B cell (primary cell): Measurements from ENCODE around the gene RASA3. TPM values are rescaled to one million over a fixed set of nuclear protein-coding genes. Genes with fewer than 3 reads are reported as not detected.

Experiments
- ATAC-seq: fragments of 200-7000 bp; cut with Tn5 transposase; one replicate; pipeline ENCODE4 v1.10.0; 2021; ENCODE audit warnings: low read depth, mild to moderate bottlenecking, moderate number of reproducible peaks, moderate library complexity
- CTCF ChIA-PET: fragments of 350-600 bp; sonication (Branson Sonifier 250); formaldehyde crosslinking; loops from one replicate; lab custom pipeline; 2021; ENCODE audit warnings: antibody characterized with exemption, inconsistent platforms; lab: Charles Lee
- POLR2A ChIA-PET: fragments of 350-600 bp; sonication (Branson Sonifier 250); formaldehyde crosslinking; loops from one replicate; lab custom pipeline; 2021; ENCODE audit warnings: antibody characterized with exemption; lab: Charles Lee
- DNase-seq: peaks from one replicate; pipeline ENCODE4 v3.0.0; 2013
- H2AFZ ChIP-seq: 2 replicates; pipeline ENCODE4 v1.6.1; 2012; ENCODE audit warnings: mild to moderate bottlenecking, low read depth, low read length; ENCODE audit not compliant: insufficient read depth, poor library complexity, severe bottlenecking
- H3K27ac ChIP-seq, 2 donors: 1 replicate in 1 of 2; 2 replicates in 1 of 2; pipeline ENCODE4 v1.5.1; 2012 to 2013; ENCODE audit warnings: low read length in 2 of 2, mild to moderate bottlenecking in 2 of 2, moderate library complexity in 1 of 2
- H3K27me3 ChIP-seq, 4 experiments: fragments of 200-600 bp in 1 of 4; sonication (generic) in 1 of 4; replicated peaks in 1 of 4; 1 replicate in 2 of 4; 2 replicates in 2 of 4; pipeline versions ENCODE4 v1.6.1 to v1.7.0; 2013 to 2016; ENCODE audit warnings: low read length in 3 of 4, mild to moderate bottlenecking in 2 of 4, mixed read lengths in 1 of 4, moderate library complexity in 1 of 4; ENCODE audit not compliant: insufficient read depth in 4 of 4, control insufficient read depth in 3 of 4; ENCODE audit errors: control extremely low read depth in 1 of 4
- H3K36me3 ChIP-seq, 2 experiments: replicated peaks in 1 of 2; 1 replicate in 1 of 2; 2 replicates in 1 of 2; pipeline versions ENCODE4 v1.6.1 to v1.7.1; 2013; ENCODE audit warnings: low read length in 1 of 2; ENCODE audit not compliant: insufficient read depth in 2 of 2, control insufficient read depth in 1 of 2; ENCODE audit errors: control extremely low read depth in 1 of 2, extremely low read depth in 1 of 2
- H3K4me1 ChIP-seq, 2 donors: fragments of 200-600 bp in 1 of 2; sonication (generic) in 1 of 2; 1 replicate in 1 of 2; 2 replicates in 1 of 2; pipeline versions ENCODE4 v1.5.1 to v1.6.1; 2013 to 2017; ENCODE audit warnings: low read length in 2 of 2; ENCODE audit not compliant: control insufficient read depth in 2 of 2, insufficient read depth in 2 of 2
- H3K4me2 ChIP-seq: replicated peaks from 2 replicates; pipeline ENCODE3; 2012; ENCODE audit warnings: mild to moderate bottlenecking, low read depth, low read length; ENCODE audit not compliant: poor library complexity, severe bottlenecking
- H3K4me3 ChIP-seq, 5 experiments: fragments of 200-600 bp in 1 of 5; sonication (generic) in 1 of 5; 1 replicate in 3 of 5; 2 replicates in 2 of 5; pipeline versions ENCODE4 v1.5.1 to v1.7.0; 2011 to 2016; ENCODE audit warnings: low read length in 4 of 5, mild to moderate bottlenecking in 4 of 5, low read depth in 2 of 5, control low read depth in 1 of 5, moderate library complexity in 1 of 5; ENCODE audit not compliant: insufficient read depth in 1 of 5; ENCODE audit errors: control extremely low read depth in 1 of 5, extremely low read depth in 1 of 5
- H3K79me2 ChIP-seq: fragments of 200-600 bp; sonication (generic); one replicate; pipeline ENCODE4 v1.6.0; 2016; ENCODE audit warnings: low read length; ENCODE audit not compliant: control insufficient read depth, insufficient read depth
- H3K9ac ChIP-seq: fragments of 200-600 bp; sonication (generic); 2 replicates; pipeline ENCODE4 v1.6.1; 2017; ENCODE audit warnings: mild to moderate bottlenecking, low read length, moderate library complexity
- H3K9me3 ChIP-seq, 3 donors: one replicate each; pipeline versions ENCODE4 v1.6.1 to v1.7.1; 2013; ENCODE audit warnings: low read length in 2 of 3; ENCODE audit not compliant: control insufficient read depth in 2 of 3, insufficient read depth in 1 of 3; ENCODE audit errors: control extremely low read depth in 1 of 3
- H4K20me1 ChIP-seq: 2 replicates; pipeline ENCODE4 v1.6.0; 2012; ENCODE audit warnings: mild to moderate bottlenecking, low read length; ENCODE audit not compliant: insufficient read depth, control insufficient read depth, poor library complexity, severe bottlenecking
- H3K27ac Mint-ChIP-seq: one replicate; pipeline ENCODE4 v1.8.0; 2021; ENCODE audit warnings: mixed read lengths
- H3K27me3 Mint-ChIP-seq: one replicate; pipeline ENCODE4 v1.8.0; 2021; ENCODE audit warnings: mixed read lengths
- H3K4me1 Mint-ChIP-seq: one replicate; pipeline ENCODE4 v1.8.0; 2021; ENCODE audit warnings: mixed read lengths
- H3K4me3 Mint-ChIP-seq: one replicate; pipeline ENCODE4 v1.8.0; 2021; ENCODE audit warnings: mixed read lengths
- H3K9me3 Mint-ChIP-seq: one replicate; pipeline ENCODE4 v1.8.0; 2022; ENCODE audit warnings: mixed read lengths; ENCODE audit not compliant: insufficient read depth
- EZH2 ChIP-seq: IDR thresholded peaks from 2 replicates; pipeline ENCODE4 v1.6.1; 2012; ENCODE audit warnings: borderline replicate concordance, low read depth, mild to moderate bottlenecking, moderate library complexity, low read length; ENCODE audit not compliant: insufficient read depth, poor library complexity, severe bottlenecking
- WGBS: methylation state at CpG from one replicate; pipeline ENCODE4 v1.1.5; 2013; ENCODE audit warnings: missing lambda C conversion rate; ENCODE audit not compliant: insufficient coverage; 5-methylcytosine and 5-hydroxymethylcytosine counted together
- intact Hi-C: fragments of 100-400 bp; cut with micrococcal nuclease; formaldehyde crosslinking; loops from one replicate; pipeline ENCODE4 v1.10.0; 2022
- polyA plus RNA-seq: library from polyadenylated mRNA; depleted of rRNA; stranded (reverse); fragments of >200 nt; gene quantifications from 2 replicates; pipeline ENCODE4 v1.2.3, GENCODE V29; 2012
- total RNA-seq, 2 donors: library from RNA; stranded (reverse); fragments of 120-200 nt in 1 of 2; gene quantifications; 1 replicate in 1 of 2; 2 replicates in 1 of 2; pipeline versions ENCODE4 v1.2.3 to v1.2.4, GENCODE V29; 2013 to 2022
- TF ChIP-seq, protein P1 (sequence below): fragments of 200-600 bp; IDR thresholded peaks from one replicate; pipeline ENCODE4 v1.8.0; 2022; ENCODE audit warnings: antibody characterized with exemption, mild to moderate bottlenecking

Gene RASA3
- total and polyA plus RNA-seq, 2 donors (not counting 1 experiment from before 2014, with no cell fraction given), result 54.2 to 87.4 TPM

- ChIA-PET POLR2A (no interaction called here), CTCF (no interaction called here)
- H4K20me1 ChIP-seq, result no peaks in the 10 kb centered on the region
- H3K9me3 ChIP-seq, result peaks cover 0 to 4% (median 0%) of the 10 kb centered on the region in 3 donors
- H3K4me1 ChIP-seq, result no peaks in the 10 kb centered on the region
- H3K36me3 ChIP-seq, result no peaks in the 10 kb centered on the region
- ATAC-seq, result no peak
- H3K4me2 ChIP-seq, result no peak overlapping the region
- WGBS, result 81% methylated on average over 18 of the region's 21 CpGs
- no peak for DNase-seq
- TF ChIP-seq, protein P1, sequence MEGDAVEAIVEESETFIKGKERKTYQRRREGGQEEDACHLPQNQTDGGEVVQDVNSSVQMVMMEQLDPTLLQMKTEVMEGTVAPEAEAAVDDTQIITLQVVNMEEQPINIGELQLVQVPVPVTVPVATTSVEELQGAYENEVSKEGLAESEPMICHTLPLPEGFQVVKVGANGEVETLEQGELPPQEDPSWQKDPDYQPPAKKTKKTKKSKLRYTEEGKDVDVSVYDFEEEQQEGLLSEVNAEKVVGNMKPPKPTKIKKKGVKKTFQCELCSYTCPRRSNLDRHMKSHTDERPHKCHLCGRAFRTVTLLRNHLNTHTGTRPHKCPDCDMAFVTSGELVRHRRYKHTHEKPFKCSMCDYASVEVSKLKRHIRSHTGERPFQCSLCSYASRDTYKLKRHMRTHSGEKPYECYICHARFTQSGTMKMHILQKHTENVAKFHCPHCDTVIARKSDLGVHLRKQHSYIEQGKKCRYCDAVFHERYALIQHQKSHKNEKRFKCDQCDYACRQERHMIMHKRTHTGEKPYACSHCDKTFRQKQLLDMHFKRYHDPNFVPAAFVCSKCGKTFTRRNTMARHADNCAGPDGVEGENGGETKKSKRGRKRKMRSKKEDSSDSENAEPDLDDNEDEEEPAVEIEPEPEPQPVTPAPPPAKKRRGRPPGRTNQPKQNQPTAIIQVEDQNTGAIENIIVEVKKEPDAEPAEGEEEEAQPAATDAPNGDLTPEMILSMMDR, result no peak
- TF ChIP-seq EZH2, result no peak
- Mint-ChIP-seq H3K27ac (no peak overlapping the region), H3K9me3 (no peaks in the 10 kb centered on the region), H3K4me3 (no peak overlapping the region), H3K27me3 (peaks cover 41% of the 10 kb centered on the region), H3K4me1 (no peaks in the 10 kb centered on the region)
- no peaks in the 10 kb centered on the region for H3K79me2 ChIP-seq
- H3K27me3 ChIP-seq, result peaks cover 0 to 10% (median 1%) of the 10 kb centered on the region in 4 experiments
- no peak overlapping the region for H2AFZ ChIP-seq
- H3K9ac ChIP-seq, result no peak overlapping the region
- H3K27ac ChIP-seq, result no peak overlapping the region
- intact Hi-C loops, result no loop called here
- no peak overlapping the region for H3K4me3 ChIP-seq
Measured at GRCh38 chr13:113935001-113935844, 197.2 kb downstream of the RASA3 start.

- DNase-seq (no peak), ATAC-seq (no peak)
- no peak overlapping the region for H3K4me3 Mint-ChIP-seq
- Histone ChIP-seq H3K4me2 (no peak overlapping the region), H3K27me3 (peaks cover 0 to 10% (median 1%) of the 10 kb centered on the region in 4 experiments), H3K79me2 (no peaks in the 10 kb centered on the region), H3K9ac (no peak overlapping the region), H2AFZ (no peak overlapping the region), H3K36me3 (no peaks in the 10 kb centered on the region), H3K27ac (no peak overlapping the region), H3K9me3 (peaks cover 0 to 4% (median 0%) of the 10 kb centered on the region in 3 donors), H3K4me1 (no peaks in the 10 kb centered on the region), H4K20me1 (no peaks in the 10 kb centered on the region), H3K4me3 (no peak overlapping the region)
- 94% methylated on average over 13 of the region's 14 CpGs for whole genome bisulfite sequencing
- TF ChIP-seq, protein P1, result no peak
- TF ChIP-seq EZH2, result no peak
- H3K9me3 Mint-ChIP-seq, result no peaks in the 10 kb centered on the region
- H3K27ac Mint-ChIP-seq, result no peak overlapping the region
- no peaks in the 10 kb centered on the region for H3K4me1 Mint-ChIP-seq
- CTCF ChIA-PET, result no interaction called here
- intact Hi-C loops, result no loop called here
- H3K27me3 Mint-ChIP-seq, result peaks cover 41% of the 10 kb centered on the region
- POLR2A ChIA-PET, result no interaction called here
Measured at GRCh38 chr13:113934576-113934975, 197.8 kb downstream of the RASA3 start.
